ENCODE results near the gene FUT1. TPM values are rescaled to one million over a fixed set of nuclear protein-coding genes. Genes with fewer than 3 reads are reported as not detected.

The FUT1 gene
- total RNA-seq, 1 donor from 2014 or later: 0.51 TPM

- H3K36me3 Mint-ChIP-seq (ENCODE audit: low read depth): peaks cover 2% of the 10 kb centered on the region
- no peak overlapping the region for H3K27ac Mint-ChIP-seq (ENCODE audit: unreplicated experiment)
- H3K27me3 Mint-ChIP-seq (ENCODE audit: low read depth): peaks cover 4% of the 10 kb centered on the region
- no peak for DNase-seq (ENCODE audit: low read depth, low spot score)
- peak overlapping the region; percentile 49 for H3K4me3 Mint-ChIP-seq
- H3K4me1 Mint-ChIP-seq: peaks cover 7% of the 10 kb centered on the region
- TF ChIP-seq CTCF (conservative IDR thresholded peaks at IDR 0.05): no peak
- no peaks in the 10 kb centered on the region for H3K9me3 Mint-ChIP-seq
Observed at GRCh38 chr19:48708471-48708870, 44.0 kb downstream of the FUT1 start.

- peaks cover 7% of the 10 kb centered on the region for H3K4me1 Mint-ChIP-seq
- H3K9me3 Mint-ChIP-seq: no peaks in the 10 kb centered on the region
- no peak overlapping the region for H3K27ac Mint-ChIP-seq (ENCODE audit: unreplicated experiment)
- H3K36me3 Mint-ChIP-seq (ENCODE audit: low read depth): peaks cover 6% of the 10 kb centered on the region
- no peak for TF ChIP-seq CTCF (conservative IDR thresholded peaks at IDR 0.05)
- no peak overlapping the region for H3K4me3 Mint-ChIP-seq
- no peak for DNase-seq (ENCODE audit: low read depth, low spot score)
- H3K27me3 Mint-ChIP-seq (ENCODE audit: low read depth): peaks cover 4% of the 10 kb centered on the region
Observed at GRCh38 chr19:48705431-48705830, 47.0 kb downstream of the FUT1 start.

GRCh38 chr19:48703316-48703715 lies 49.1 kb downstream of the FUT1 start:
- H3K36me3 Mint-ChIP-seq (ENCODE audit: low read depth): peaks cover 6% of the 10 kb centered on the region
- peaks cover 2% of the 10 kb centered on the region for H3K4me1 Mint-ChIP-seq
- DNase-seq (ENCODE audit: low read depth, low spot score): no peak
- no peaks in the 10 kb centered on the region for H3K9me3 Mint-ChIP-seq
- H3K4me3 Mint-ChIP-seq: no peak overlapping the region
- no peak for TF ChIP-seq CTCF (conservative IDR thresholded peaks at IDR 0.05)
- H3K27me3 Mint-ChIP-seq (ENCODE audit: low read depth): peaks cover 12% of the 10 kb centered on the region
- H3K27ac Mint-ChIP-seq (ENCODE audit: unreplicated experiment): no peak overlapping the region

- peaks cover 6% of the 10 kb centered on the region for H3K36me3 Mint-ChIP-seq (ENCODE audit: low read depth)
- no peak for DNase-seq (ENCODE audit: low read depth, low spot score)
- no peak overlapping the region for H3K27ac Mint-ChIP-seq (ENCODE audit: unreplicated experiment)
- no peak for TF ChIP-seq CTCF (conservative IDR thresholded peaks at IDR 0.05)
- no peaks in the 10 kb centered on the region for H3K9me3 Mint-ChIP-seq
- no peaks in the 10 kb centered on the region for H3K4me1 Mint-ChIP-seq
- no peak overlapping the region for H3K4me3 Mint-ChIP-seq
- peaks cover 17% of the 10 kb centered on the region for H3K27me3 Mint-ChIP-seq (ENCODE audit: low read depth)
Observed at GRCh38 chr19:48702701-48703100, 49.7 kb downstream of the FUT1 start.

- Mint-ChIP-seq H3K27me3 (ENCODE audit: low read depth) (peaks cover 52% of the 10 kb centered on the region), H3K4me1 (peaks cover 5% of the 10 kb centered on the region), H3K27ac (ENCODE audit: unreplicated experiment) (no peak overlapping the region), H3K9me3 (no peaks in the 10 kb centered on the region), H3K36me3 (ENCODE audit: low read depth) (peaks cover 4% of the 10 kb centered on the region), H3K4me3 (no peak overlapping the region)
- TF ChIP-seq CTCF (conservative IDR thresholded peaks at IDR 0.05): no peak
- DNase-seq (ENCODE audit: low read depth, low spot score): no peak
Observed at GRCh38 chr19:48698046-48698445, 54.4 kb downstream of the FUT1 start.

Other genes with a start within 250 kb of the FUT1 start
- gene LMTK3, start 240.8 kb downstream of the FUT1 start, total RNA-seq: 3.1 and 3.3 TPM in 2 replicates
- gene SULT2B1, start 200.5 kb downstream of the FUT1 start, total RNA-seq: not detected in 2 replicates
- not detected in 2 replicates for gene SPACA4, start 145.9 kb downstream of the FUT1 start, total RNA-seq
- 5.9 and 6.1 TPM in 2 replicates for gene FAM83E, start 137.6 kb downstream of the FUT1 start, total RNA-seq
- 1,772 and 1,774 TPM in 2 replicates for gene RPL18, start 133.5 kb downstream of the FUT1 start, total RNA-seq
- 48.5 and 50.3 TPM in 2 replicates for gene SPHK2, start 133.1 kb downstream of the FUT1 start, total RNA-seq
- gene DBP, start 115.3 kb downstream of the FUT1 start, total RNA-seq: 4.9 and 5.2 TPM in 2 replicates
- gene CA11, start 106.5 kb downstream of the FUT1 start, total RNA-seq: 11.4 and 13.0 TPM in 2 replicates
- 0.50 and 0.75 TPM in 2 replicates for gene NTN5, start 79.6 kb downstream of the FUT1 start, total RNA-seq
- not detected in 2 replicates for gene FUT2, start 56.7 kb downstream of the FUT1 start, total RNA-seq
- gene MAMSTR, start 32.9 kb downstream of the FUT1 start, total RNA-seq: 2.4 and 2.6 TPM in 2 replicates
- 0.59 and 1.0 TPM in 2 replicates for gene RASIP1, start 12.0 kb downstream of the FUT1 start, total RNA-seq
- gene IZUMO1, start 5.7 kb downstream of the FUT1 start, total RNA-seq: 0.23 TPM in 1 of 2 replicates, not detected in the other
- gene FGF21, start 2.9 kb upstream of the FUT1 start, total RNA-seq: not detected in 2 replicates
- gene BCAT2, start 58.4 kb upstream of the FUT1 start, total RNA-seq: 40.3 and 40.4 TPM in 2 replicates
- 4.2 and 6.6 TPM in 2 replicates for gene HSD17B14, start 83.8 kb upstream of the FUT1 start, total RNA-seq
- gene PLEKHA4, start 116.0 kb upstream of the FUT1 start, total RNA-seq: 38.1 and 41.8 TPM in 2 replicates
- gene PPP1R15A, start 119.8 kb upstream of the FUT1 start, total RNA-seq: 27.5 and 27.8 TPM in 2 replicates
- not detected in 2 replicates for gene TULP2, start 146.1 kb upstream of the FUT1 start, total RNA-seq
- 102 and 108 TPM in 2 replicates for gene NUCB1, start 147.7 kb upstream of the FUT1 start, total RNA-seq
- gene DHDH, start 181.1 kb upstream of the FUT1 start, total RNA-seq: 0.47 and 0.82 TPM in 2 replicates
- gene BAX, start 202.2 kb upstream of the FUT1 start, total RNA-seq: 150 and 171 TPM in 2 replicates
- 908 and 1,003 TPM in 2 replicates for gene FTL, start 212.7 kb upstream of the FUT1 start, total RNA-seq
- gene GYS1, start 240.7 kb upstream of the FUT1 start, total RNA-seq: 53.2 and 56.2 TPM in 2 replicates
- gene RUVBL2, start 241.2 kb upstream of the FUT1 start, total RNA-seq: 118 and 125 TPM in 2 replicates

Data from neural crest cell (in vitro differentiated cells).